ENCODE measurements around the gene GFAP.

Gene GFAP

DNA sequence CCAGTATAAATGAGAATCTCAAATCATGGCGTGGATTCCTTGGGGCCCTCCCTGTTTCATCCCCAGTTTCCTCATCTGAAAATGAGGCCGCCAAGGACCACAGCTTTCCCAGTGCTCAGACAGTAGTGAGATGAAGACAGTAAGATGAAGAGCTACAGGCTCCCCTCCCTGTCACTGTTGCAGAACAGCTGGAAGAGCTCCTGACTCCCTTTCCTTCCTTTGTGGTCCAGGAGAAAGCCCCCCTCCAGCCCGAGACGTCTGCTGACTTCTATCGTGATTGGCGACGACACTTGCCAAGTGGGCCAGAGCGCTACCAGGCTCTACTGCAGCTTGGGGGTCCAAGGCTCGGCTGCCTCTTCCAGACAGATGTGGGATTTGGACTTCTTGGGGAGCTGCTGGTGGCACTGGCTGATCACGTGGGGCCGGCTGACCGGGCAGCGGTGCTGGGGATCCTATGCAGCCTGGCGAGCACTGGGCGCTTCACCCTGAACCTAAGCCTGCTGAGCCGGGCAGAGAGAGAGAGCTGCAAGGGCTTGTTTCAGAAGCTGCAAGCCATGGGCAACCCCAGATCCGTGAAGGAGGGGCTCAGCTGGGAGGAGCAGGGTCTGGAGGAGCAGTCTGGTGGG lies 13.1 kb downstream of the GFAP start:
- Histone ChIP-seq H3K27ac (no peak overlapping the region), H2AFZ (no peak overlapping the region), H3K4me1 (no peaks in the 10 kb centered on the region), H3K79me2 (peaks cover 15% of the 10 kb centered on the region), H3K27me3 (ENCODE audit: control insufficient read depth, insufficient read depth, low read length) (no peaks in the 10 kb centered on the region), H3K36me3 (ENCODE audit: control insufficient read depth, insufficient read depth, low read length) (no peaks in the 10 kb centered on the region), H3K9me3 (ENCODE audit: control insufficient read depth, low read length) (no peaks in the 10 kb centered on the region), H3K9ac (no peak overlapping the region), H3K4me2 (ENCODE audit: low read length) (no peak overlapping the region), H3K4me3 (ENCODE audit: low read depth, low read length) (no peak overlapping the region)
- TF ChIP-seq, protein P1, sequence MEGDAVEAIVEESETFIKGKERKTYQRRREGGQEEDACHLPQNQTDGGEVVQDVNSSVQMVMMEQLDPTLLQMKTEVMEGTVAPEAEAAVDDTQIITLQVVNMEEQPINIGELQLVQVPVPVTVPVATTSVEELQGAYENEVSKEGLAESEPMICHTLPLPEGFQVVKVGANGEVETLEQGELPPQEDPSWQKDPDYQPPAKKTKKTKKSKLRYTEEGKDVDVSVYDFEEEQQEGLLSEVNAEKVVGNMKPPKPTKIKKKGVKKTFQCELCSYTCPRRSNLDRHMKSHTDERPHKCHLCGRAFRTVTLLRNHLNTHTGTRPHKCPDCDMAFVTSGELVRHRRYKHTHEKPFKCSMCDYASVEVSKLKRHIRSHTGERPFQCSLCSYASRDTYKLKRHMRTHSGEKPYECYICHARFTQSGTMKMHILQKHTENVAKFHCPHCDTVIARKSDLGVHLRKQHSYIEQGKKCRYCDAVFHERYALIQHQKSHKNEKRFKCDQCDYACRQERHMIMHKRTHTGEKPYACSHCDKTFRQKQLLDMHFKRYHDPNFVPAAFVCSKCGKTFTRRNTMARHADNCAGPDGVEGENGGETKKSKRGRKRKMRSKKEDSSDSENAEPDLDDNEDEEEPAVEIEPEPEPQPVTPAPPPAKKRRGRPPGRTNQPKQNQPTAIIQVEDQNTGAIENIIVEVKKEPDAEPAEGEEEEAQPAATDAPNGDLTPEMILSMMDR (IDR thresholded peaks at IDR 0.05): no peak

DNA sequence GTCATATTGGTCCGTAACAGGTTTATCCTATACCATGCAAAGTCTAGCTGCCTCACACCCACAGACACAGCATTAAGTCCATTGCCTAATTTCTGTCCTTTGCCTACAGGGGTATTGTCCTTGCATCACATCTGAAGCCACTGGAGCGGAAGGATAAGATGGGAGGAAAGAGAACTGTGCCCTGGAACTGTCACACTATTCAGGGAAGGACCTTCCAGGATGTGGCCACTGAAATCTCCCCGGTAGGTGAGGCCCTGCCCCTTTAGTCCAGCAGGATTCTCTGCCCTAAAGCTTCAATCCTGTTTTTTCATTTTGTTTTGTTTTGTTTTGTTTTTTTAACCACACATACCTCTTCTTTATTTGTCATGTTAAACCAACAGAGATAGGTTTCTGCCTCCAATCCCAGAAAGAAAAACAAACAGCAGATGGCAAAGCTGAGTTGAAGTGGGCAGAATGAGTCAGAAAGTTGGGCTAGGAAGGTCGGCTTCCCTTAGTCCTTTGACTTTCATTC lies 13.8 kb downstream of the GFAP start:
- no peak overlapping the region for H3K27ac ChIP-seq
- no peaks in the 10 kb centered on the region for H3K27me3 ChIP-seq (ENCODE audit: control insufficient read depth, insufficient read depth, low read length)
- H3K79me2 ChIP-seq: peaks cover 15% of the 10 kb centered on the region
- H3K36me3 ChIP-seq (ENCODE audit: control insufficient read depth, insufficient read depth, low read length): no peaks in the 10 kb centered on the region
- no peak overlapping the region for H3K4me2 ChIP-seq (ENCODE audit: low read length)
- TF ChIP-seq, protein P1 (IDR thresholded peaks at IDR 0.05): no peak
- H3K4me1 ChIP-seq: no peaks in the 10 kb centered on the region
- no peak overlapping the region for H3K4me3 ChIP-seq (ENCODE audit: low read depth, low read length)
- H3K9me3 ChIP-seq (ENCODE audit: control insufficient read depth, low read length): no peaks in the 10 kb centered on the region
- no peak overlapping the region for H2AFZ ChIP-seq
- H3K9ac ChIP-seq: no peak overlapping the region

DNA sequence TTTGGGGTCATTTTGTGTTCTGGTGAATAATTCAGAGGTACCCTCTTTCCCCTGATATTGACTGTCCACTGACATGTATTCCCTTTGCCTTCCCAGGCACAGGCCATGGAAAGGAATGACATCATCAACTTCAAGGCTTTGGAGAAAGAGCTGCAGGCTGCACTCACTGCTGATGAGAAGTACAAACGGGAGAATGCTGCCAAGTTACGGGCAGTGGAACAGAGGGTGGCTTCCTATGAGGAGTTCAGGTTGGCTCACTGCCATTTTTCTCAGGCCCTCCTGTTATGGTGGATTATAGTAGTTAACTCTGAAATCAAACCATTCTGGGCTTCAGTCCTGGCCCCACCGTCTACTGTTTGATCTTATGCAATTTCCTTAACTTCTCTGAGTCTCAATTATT lies 14.4 kb downstream of the GFAP start:
- TF ChIP-seq, protein P1 (IDR thresholded peaks at IDR 0.05): no peak
- Histone ChIP-seq H3K79me2 (peaks cover 18% of the 10 kb centered on the region), H3K27ac (no peak overlapping the region)

DNA sequence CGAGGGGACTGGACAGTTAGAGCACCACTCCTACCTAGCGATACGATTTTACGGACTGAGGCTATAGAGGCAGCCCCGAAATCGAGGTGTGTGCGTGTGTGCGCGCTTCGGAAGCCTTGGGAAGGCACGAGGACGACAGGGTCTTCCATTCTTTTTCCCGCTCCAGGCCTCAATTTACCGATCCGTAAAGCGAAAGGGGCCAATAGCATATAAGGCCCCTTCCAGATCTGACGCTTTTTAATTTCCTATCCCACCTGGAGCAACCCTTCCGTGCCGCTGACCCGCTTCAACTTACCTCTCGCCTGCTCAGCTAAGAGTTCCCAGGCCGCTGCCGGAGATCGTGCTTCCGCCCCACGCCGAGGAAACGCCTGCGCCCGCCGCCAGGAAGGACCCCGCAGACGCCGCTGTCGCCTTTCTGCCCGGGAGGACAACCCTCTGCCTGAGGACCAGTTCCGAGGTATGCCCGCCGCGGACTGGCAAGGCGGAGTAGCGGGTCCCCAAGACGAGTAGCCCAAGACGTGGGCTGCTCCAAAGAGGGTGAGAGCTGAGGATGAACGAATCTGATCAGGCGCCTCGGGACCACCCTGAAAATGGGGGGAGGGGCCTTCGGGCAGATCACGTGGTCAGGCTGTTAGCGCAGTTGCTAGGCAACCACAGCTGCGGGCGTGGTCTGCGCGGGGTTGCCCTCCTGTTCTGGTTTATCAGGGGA lies 16.1 kb downstream of the GFAP start, which contains the start of gene EFTUD2:
TSS of gene EFTUD2 (minus strand) at position 372 of the 709 bp plus-strand sequence. CDS start 4,924 bp downstream, outside the sequence.
- H3K4me1 ChIP-seq: no peaks in the 10 kb centered on the region
- peak within 1 kb of the TSS; percentile 87 for H2AFZ ChIP-seq
- TF ChIP-seq, protein P1 (IDR thresholded peaks at IDR 0.05): peak; percentile 4
- H3K4me3 ChIP-seq (ENCODE audit: low read depth, low read length): peak within 1 kb of the TSS; percentile 93
- H3K36me3 ChIP-seq (ENCODE audit: control insufficient read depth, insufficient read depth, low read length): no peaks in the 10 kb centered on the region
- peak within 1 kb of the TSS; percentile 79 for H3K4me2 ChIP-seq (ENCODE audit: low read length)
- H3K27ac ChIP-seq: peak within 1 kb of the TSS; percentile 98
- peak within 1 kb of the TSS; percentile 68 for H3K9ac ChIP-seq
- no peaks in the 10 kb centered on the region for H3K27me3 ChIP-seq (ENCODE audit: control insufficient read depth, insufficient read depth, low read length)
- peaks cover 27% of the 10 kb centered on the region for H3K79me2 ChIP-seq
- no peaks in the 10 kb centered on the region for H3K9me3 ChIP-seq (ENCODE audit: control insufficient read depth, low read length)

More for the DNA sequence above, 14.4 kb downstream of the GFAP start:
- no peak overlapping the region for H3K4me2 ChIP-seq (ENCODE audit: low read length)
- no peaks in the 10 kb centered on the region for H3K4me1 ChIP-seq
- H3K9ac ChIP-seq: no peak overlapping the region
- no peaks in the 10 kb centered on the region for H3K36me3 ChIP-seq (ENCODE audit: control insufficient read depth, insufficient read depth, low read length)
- H2AFZ ChIP-seq: no peak overlapping the region
- no peaks in the 10 kb centered on the region for H3K9me3 ChIP-seq (ENCODE audit: control insufficient read depth, low read length)
- no peak overlapping the region for H3K4me3 ChIP-seq (ENCODE audit: low read depth, low read length)
- no peaks in the 10 kb centered on the region for H3K27me3 ChIP-seq (ENCODE audit: control insufficient read depth, insufficient read depth, low read length)
